GM23248 (cell line): ENCODE measurements around the gene ZSWIM4. TPM values are rescaled to one million over a fixed set of nuclear protein-coding genes. Genes with fewer than 3 reads are reported as not detected.

Source experiments
- DNase-seq: peaks from one replicate; pipeline ENCODE4 v3.0.0-alpha.2; 2015
- H2AFZ ChIP-seq: fragments of 200-600 bp; sonication (generic); 2 replicates; pipeline ENCODE4 v1.6.1; 2016; ENCODE audit warnings: antibody characterized with exemption
- H3F3A ChIP-seq: fragments of 200-600 bp; sonication (generic); 2 replicates; pipeline ENCODE4 v1.6.1; 2016; ENCODE audit warnings: mild to moderate bottlenecking, antibody characterized with exemption, mixed run types; ENCODE audit not compliant: insufficient read depth
- H3K27ac ChIP-seq: fragments of 200-600 bp; sonication (generic); 2 replicates; pipeline ENCODE4 v1.5.1; 2016; ENCODE audit warnings: mild to moderate bottlenecking
- H3K27me3 ChIP-seq: fragments of 200-600 bp; sonication (generic); replicated peaks from 2 replicates; pipeline ENCODE4 v1.6.1; 2016; ENCODE audit warnings: mild to moderate bottlenecking; ENCODE audit not compliant: insufficient read depth
- H3K36me3 ChIP-seq: fragments of 200-600 bp; sonication (generic); 2 replicates; pipeline ENCODE4 v1.6.1; 2016; ENCODE audit warnings: low read depth, mild to moderate bottlenecking
- H3K4me1 ChIP-seq: fragments of 200-600 bp; sonication (generic); 2 replicates; pipeline ENCODE4 v1.6.1; 2016; ENCODE audit warnings: mild to moderate bottlenecking; ENCODE audit not compliant: insufficient read depth
- H3K4me2 ChIP-seq: fragments of 200-600 bp; sonication (generic); one replicate; pipeline ENCODE4 v1.6.1; 2016; ENCODE audit warnings: mild to moderate bottlenecking; ENCODE audit not compliant: unreplicated experiment
- H3K4me3 ChIP-seq: fragments of 200-600 bp; sonication (generic); 2 replicates; pipeline ENCODE4 v1.5.1; 2016; ENCODE audit warnings: mild to moderate bottlenecking
- H3K79me2 ChIP-seq: fragments of 200-600 bp; sonication (generic); 2 replicates; pipeline ENCODE4 v1.6.1; 2016; ENCODE audit warnings: mild to moderate bottlenecking; ENCODE audit not compliant: insufficient read depth
- H3K9ac ChIP-seq: fragments of 200-600 bp; sonication (generic); 2 replicates; pipeline ENCODE4 v1.6.1; 2016; ENCODE audit warnings: mild to moderate bottlenecking
- H3K9me2 ChIP-seq: fragments of 200-600 bp; sonication (generic); 2 replicates; pipeline ENCODE4 v1.6.1; 2016; ENCODE audit warnings: mixed run types, mild to moderate bottlenecking, moderate library complexity; ENCODE audit not compliant: insufficient read depth
- H3K9me3 ChIP-seq: fragments of 200-600 bp; sonication (generic); one replicate; pipeline ENCODE4 v1.6.1; 2017; ENCODE audit warnings: low read depth
- H4K20me1 ChIP-seq: fragments of 200-600 bp; sonication (generic); 2 replicates; pipeline ENCODE4 v1.6.0; 2016; ENCODE audit not compliant: insufficient read depth
- EZH2 ChIP-seq: fragments of 200-600 bp; sonication (generic); IDR thresholded peaks from 2 replicates; pipeline ENCODE4 v1.6.1; 2018; ENCODE audit warnings: antibody characterized with exemption, mild to moderate bottlenecking; ENCODE audit not compliant: insufficient read depth, poor library complexity, severe bottlenecking
- EZH2phosphoT487 ChIP-seq: fragments of 200-600 bp; sonication (generic); IDR thresholded peaks from 2 replicates; pipeline ENCODE4 v1.6.1; 2018; ENCODE audit warnings: antibody characterized with exemption, moderate library complexity, mild to moderate bottlenecking, low read depth; ENCODE audit not compliant: insufficient read depth
- WGBS, 2 experiments: methylation state at CpG; one replicate each; pipeline ENCODE4 v1.1.6; 2015 to 2017; ENCODE audit warnings: low lambda C conversion rate in 2 of 2, low coverage in 1 of 2; ENCODE audit errors: missing lambda C conversion rate in 2 of 2; 5-methylcytosine and 5-hydroxymethylcytosine counted together
- in situ Hi-C: fragments of 300-500 bp; cut with MboI; formaldehyde crosslinking; loops from 2 replicates; pipeline ENCODE4 v1.15.0; 2020
- polyA plus RNA-seq: library from polyadenylated mRNA; unstranded; fragments of >200 nt; fragmentation: Nextera tagmentation; extraction: Ambion mirVana; gene quantifications from 2 replicates; pipeline ENCODE4 v1.2.1, GENCODE V29; 2016
- total RNA-seq: library from RNA; depleted of rRNA; stranded (reverse); fragments of >200 nt; shearing (Covaris generic); gene quantifications from 2 replicates; pipeline ENCODE4 v1.2.3, GENCODE V29; 2014

ZSWIM4 gene
- total and polyA plus RNA-seq, 2 experiments from 2014 or later = 0.81 to 2.9 TPM

GRCh38 chr19:13875824-13876223 is 80.6 kb downstream of the ZSWIM4 start:
- no peak overlapping the region for H3K4me2 ChIP-seq
- H3K9me2 ChIP-seq = no peaks in the 10 kb centered on the region
- no peak overlapping the region for H2AFZ ChIP-seq
- H3K27me3 ChIP-seq = no peaks in the 10 kb centered on the region
- in situ Hi-C loops = loop anchor here (25.0 kb wide), 1 partner anchor 461 kb away; no protein-coding TSS in a partner anchor
- no peaks in the 10 kb centered on the region for H3K9me3 ChIP-seq
- no peak overlapping the region for H3K27ac ChIP-seq
- no peak overlapping the region for H3K9ac ChIP-seq
- no peaks in the 10 kb centered on the region for H3K36me3 ChIP-seq
- no peak for TF ChIP-seq EZH2phosphoT487
- TF ChIP-seq EZH2 = no peak
- WGBS, 2 experiments = 90 to 94% methylated on average over 5 of the region's 5 CpGs
- peaks cover 6% of the 10 kb centered on the region for H3K4me1 ChIP-seq
- no peak for DNase-seq
- no peaks in the 10 kb centered on the region for H3K79me2 ChIP-seq
- no peaks in the 10 kb centered on the region for H3F3A ChIP-seq
- no peak overlapping the region for H3K4me3 ChIP-seq
- H4K20me1 ChIP-seq = no peaks in the 10 kb centered on the region

GRCh38 chr19:13876834-13877233 is 81.6 kb downstream of the ZSWIM4 start, which contains the start of gene NANOS3:
TSS of gene NANOS3 (plus strand) at chr19:13877134. CDS start at chr19:13877249, 115 bp downstream.
- no peaks in the 10 kb centered on the region for H3K9me3 ChIP-seq
- no peak for DNase-seq
- H3K27me3 ChIP-seq = no peaks in the 10 kb centered on the region
- no peaks in the 10 kb centered on the region for H3F3A ChIP-seq
- no peak within 1 kb of the TSS for H3K27ac ChIP-seq
- H4K20me1 ChIP-seq = no peaks in the 10 kb centered on the region
- no peaks in the 10 kb centered on the region for H3K36me3 ChIP-seq
- TF ChIP-seq EZH2 = no peak
- no peak for TF ChIP-seq EZH2phosphoT487
- no peak within 1 kb of the TSS for H3K4me3 ChIP-seq
- 60 to 71% methylated on average over 5 of the region's 5 CpGs for whole genome bisulfite sequencing, 2 experiments
- H3K4me1 ChIP-seq = peaks cover 16% of the 10 kb centered on the region
- H2AFZ ChIP-seq = no peak within 1 kb of the TSS
- H3K79me2 ChIP-seq = no peaks in the 10 kb centered on the region
- H3K9ac ChIP-seq = no peak within 1 kb of the TSS
- in situ Hi-C loops = loop anchor here (25.0 kb wide), 1 partner anchor 460 kb away; no protein-coding TSS in a partner anchor
- H3K9me2 ChIP-seq = no peaks in the 10 kb centered on the region
- no peak within 1 kb of the TSS for H3K4me2 ChIP-seq

- Histone ChIP-seq H3K4me1 (peaks cover 20% of the 10 kb centered on the region), H3K4me2 (no peak overlapping the region), H3K36me3 (no peaks in the 10 kb centered on the region), H3K9me2 (no peaks in the 10 kb centered on the region), H4K20me1 (no peaks in the 10 kb centered on the region), H3K9me3 (no peaks in the 10 kb centered on the region), H2AFZ (no peak overlapping the region), H3K9ac (no peak overlapping the region), H3K27me3 (no peaks in the 10 kb centered on the region), H3K27ac (no peak overlapping the region), H3F3A (no peaks in the 10 kb centered on the region), H3K79me2 (no peaks in the 10 kb centered on the region), H3K4me3 (no peak overlapping the region)
- 82 to 87% methylated on average over 24 to 27 of the region's 27 CpGs for WGBS, 2 experiments
- TF ChIP-seq EZH2 (no peak), EZH2phosphoT487 (no peak)
- DNase-seq = no peak
- in situ Hi-C loops = loop anchor here (25.0 kb wide), 1 partner anchor 460 kb away; no protein-coding TSS in a partner anchor
These were observed 82.1 kb downstream of the ZSWIM4 start for GRCh38 chr19:13877303-13877702.

- in situ Hi-C loops = loop anchor here (10.0 to 25.0 kb wide), 3 partner anchors 164 to 457 kb away; partner anchors contain the start of gene MISP3
- Histone ChIP-seq H3K9me3 (no peaks in the 10 kb centered on the region), H3K79me2 (no peaks in the 10 kb centered on the region), H3K4me1 (peaks cover 21% of the 10 kb centered on the region), H3F3A (no peaks in the 10 kb centered on the region), H4K20me1 (no peaks in the 10 kb centered on the region), H3K36me3 (no peaks in the 10 kb centered on the region), H3K27ac (peak overlapping the region; percentile 82), H3K4me2 (peak overlapping the region; percentile 80), H3K9ac (peak overlapping the region; percentile 79), H3K27me3 (no peaks in the 10 kb centered on the region), H3K4me3 (peak overlapping the region; percentile 56), H3K9me2 (no peaks in the 10 kb centered on the region), H2AFZ (peak overlapping the region; percentile 80)
- 6 to 7% methylated on average over 31 to 32 of the region's 34 CpGs for WGBS, 2 experiments
- TF ChIP-seq EZH2phosphoT487 (no peak), EZH2 (no peak)
- DNase-seq = peak; percentile 100
These were observed 85.1 kb downstream of the ZSWIM4 start for GRCh38 chr19:13880059-13881043.
